ENCODE results near the gene NEK6.

The NEK6 gene

DNA sequence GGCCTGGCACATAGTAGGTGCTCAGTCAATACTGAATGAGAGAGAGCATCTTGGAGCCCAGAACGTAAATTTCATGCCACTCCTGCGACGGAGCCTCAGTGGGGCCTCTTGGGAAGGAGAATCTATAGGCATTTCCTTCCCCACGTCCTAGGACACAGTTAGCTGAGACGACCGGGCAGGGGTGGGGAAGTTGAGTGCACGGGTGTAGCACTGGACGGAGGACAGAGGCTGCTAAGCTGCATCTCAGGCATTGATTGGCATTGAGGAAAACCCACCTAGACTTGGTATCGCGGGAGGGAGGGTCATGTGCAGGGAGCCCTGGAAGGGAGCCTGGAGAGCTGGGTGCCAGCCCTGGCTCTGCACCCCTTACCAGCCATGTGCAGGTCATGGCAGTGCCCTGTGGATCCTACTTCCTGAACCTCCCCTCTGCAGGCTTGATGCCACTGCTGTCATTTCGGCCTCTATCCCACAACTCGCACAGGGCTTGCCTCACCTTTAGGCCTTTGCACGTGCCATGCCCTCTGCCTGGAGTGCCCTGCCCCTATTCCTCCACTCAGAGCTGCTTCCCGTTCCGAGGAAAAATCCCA is 25.6 kb downstream of the NEK6 start:
- Histone ChIP-seq H3K79me2 (ENCODE audit: low read length) (peaks cover 100% of the 10 kb centered on the region), H2AFZ (ENCODE audit: low read depth, low read length) (no peak overlapping the region), H3K27ac (ENCODE audit: low read length) (no peak overlapping the region), H3K4me2 (ENCODE audit: low read length) (no peak overlapping the region), H4K20me1 (ENCODE audit: insufficient read depth, low read length) (peaks cover 100% of the 10 kb centered on the region), H3K4me1 (ENCODE audit: low read length) (peaks cover 44% of the 10 kb centered on the region), H3K9me3 (ENCODE audit: insufficient read depth, low read length) (no peaks in the 10 kb centered on the region), H3K36me3 (replicated peaks; ENCODE audit: low read depth, low read length) (peaks cover 35% of the 10 kb centered on the region), H3K4me3 (ENCODE audit: low read length) (no peak overlapping the region), H3K9ac (ENCODE audit: low read length) (no peak overlapping the region), H3K27me3 (ENCODE audit: low read depth, low read length) (no peaks in the 10 kb centered on the region)
- TF ChIP-seq EZH2phosphoT487 (IDR thresholded peaks at IDR 0.05; ENCODE audit: low read depth): no peak
- TF ChIP-seq, protein P1, sequence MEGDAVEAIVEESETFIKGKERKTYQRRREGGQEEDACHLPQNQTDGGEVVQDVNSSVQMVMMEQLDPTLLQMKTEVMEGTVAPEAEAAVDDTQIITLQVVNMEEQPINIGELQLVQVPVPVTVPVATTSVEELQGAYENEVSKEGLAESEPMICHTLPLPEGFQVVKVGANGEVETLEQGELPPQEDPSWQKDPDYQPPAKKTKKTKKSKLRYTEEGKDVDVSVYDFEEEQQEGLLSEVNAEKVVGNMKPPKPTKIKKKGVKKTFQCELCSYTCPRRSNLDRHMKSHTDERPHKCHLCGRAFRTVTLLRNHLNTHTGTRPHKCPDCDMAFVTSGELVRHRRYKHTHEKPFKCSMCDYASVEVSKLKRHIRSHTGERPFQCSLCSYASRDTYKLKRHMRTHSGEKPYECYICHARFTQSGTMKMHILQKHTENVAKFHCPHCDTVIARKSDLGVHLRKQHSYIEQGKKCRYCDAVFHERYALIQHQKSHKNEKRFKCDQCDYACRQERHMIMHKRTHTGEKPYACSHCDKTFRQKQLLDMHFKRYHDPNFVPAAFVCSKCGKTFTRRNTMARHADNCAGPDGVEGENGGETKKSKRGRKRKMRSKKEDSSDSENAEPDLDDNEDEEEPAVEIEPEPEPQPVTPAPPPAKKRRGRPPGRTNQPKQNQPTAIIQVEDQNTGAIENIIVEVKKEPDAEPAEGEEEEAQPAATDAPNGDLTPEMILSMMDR (IDR thresholded peaks at IDR 0.05; ENCODE audit: low read depth, low read length): no peak

DNA sequence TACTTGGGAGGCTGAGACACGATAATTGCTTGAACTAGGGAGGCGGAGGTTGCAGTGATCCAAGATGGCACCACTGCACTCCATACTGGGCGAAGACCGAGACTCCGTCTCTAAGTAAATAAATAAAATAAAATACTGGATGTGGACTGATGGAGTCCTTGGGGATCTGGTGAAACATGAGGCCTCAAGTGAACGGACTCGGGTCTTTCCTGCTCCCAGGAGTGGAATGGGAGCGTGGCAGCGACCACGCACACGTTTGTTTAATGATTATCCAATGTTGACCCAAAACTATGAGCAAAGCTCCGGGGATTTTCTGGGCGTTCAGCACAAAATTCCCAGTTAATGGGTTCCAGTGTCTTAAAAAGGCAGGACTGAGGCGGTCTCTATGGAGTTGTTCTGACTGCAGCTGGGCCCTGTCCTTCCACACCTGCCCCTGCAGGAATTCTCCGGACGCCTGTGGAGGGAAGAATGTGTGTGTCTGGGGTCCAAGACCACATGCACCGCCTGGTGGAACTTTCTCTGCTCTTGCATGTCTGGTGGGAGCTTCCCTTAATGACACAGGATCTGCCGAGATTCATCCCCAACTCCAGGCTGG is 26.6 kb downstream of the NEK6 start:
- Histone ChIP-seq H3K4me3 (ENCODE audit: low read length) (no peak overlapping the region), H3K36me3 (replicated peaks; ENCODE audit: low read depth, low read length) (peaks cover 32% of the 10 kb centered on the region), H3K9ac (ENCODE audit: low read length) (no peak overlapping the region), H4K20me1 (ENCODE audit: insufficient read depth, low read length) (peaks cover 98% of the 10 kb centered on the region), H2AFZ (ENCODE audit: low read depth, low read length) (no peak overlapping the region), H3K79me2 (ENCODE audit: low read length) (peaks cover 99% of the 10 kb centered on the region), H3K4me1 (ENCODE audit: low read length) (peaks cover 53% of the 10 kb centered on the region), H3K27ac (ENCODE audit: low read length) (peak overlapping the region; percentile 88; the same call in 1 of the 2 replicates), H3K4me2 (ENCODE audit: low read length) (no peak overlapping the region; the same call in 1 of the 2 replicates), H3K9me3 (ENCODE audit: insufficient read depth, low read length) (no peaks in the 10 kb centered on the region), H3K27me3 (ENCODE audit: low read depth, low read length) (no peaks in the 10 kb centered on the region)
- TF ChIP-seq EZH2phosphoT487 (IDR thresholded peaks at IDR 0.05; ENCODE audit: low read depth): no peak
- TF ChIP-seq, protein P1 (IDR thresholded peaks at IDR 0.05; ENCODE audit: low read depth, low read length): no peak

DNA sequence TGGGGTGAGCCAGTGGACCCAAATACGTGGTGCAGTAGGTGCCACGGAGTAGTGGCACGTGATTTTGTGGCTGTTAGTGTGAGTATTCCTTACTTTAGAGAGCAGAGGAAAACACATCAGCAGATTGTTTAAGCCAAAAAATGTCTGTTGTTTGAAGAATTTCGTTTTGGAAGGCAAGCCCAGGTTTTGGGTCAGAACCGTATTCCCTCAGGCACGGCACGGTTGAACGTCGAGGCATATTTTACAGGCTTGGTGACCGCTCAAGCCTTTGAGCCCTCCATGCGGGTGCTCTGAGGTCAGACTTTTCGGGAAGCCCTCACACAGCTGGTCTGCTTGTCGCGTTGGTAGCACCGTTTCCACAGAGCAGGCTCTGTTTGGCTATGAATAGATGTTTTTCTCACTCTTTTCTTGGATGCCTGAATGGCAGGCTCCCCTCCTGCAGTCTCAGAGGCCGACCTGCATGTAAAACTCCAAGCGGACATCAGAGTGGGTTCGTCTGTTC is 27.2 kb downstream of the NEK6 start:
- Histone ChIP-seq H3K4me2 (ENCODE audit: low read length) (peak overlapping the region; percentile 61), H3K27me3 (ENCODE audit: low read depth, low read length) (no peaks in the 10 kb centered on the region), H2AFZ (ENCODE audit: low read depth, low read length) (no peak overlapping the region), H3K4me3 (ENCODE audit: low read length) (peak overlapping the region; percentile 42), H4K20me1 (ENCODE audit: insufficient read depth, low read length) (peaks cover 98% of the 10 kb centered on the region), H3K9ac (ENCODE audit: low read length) (peak overlapping the region; percentile 51; the same call in 1 of the 2 replicates), H3K36me3 (replicated peaks; ENCODE audit: low read depth, low read length) (peaks cover 34% of the 10 kb centered on the region), H3K9me3 (ENCODE audit: insufficient read depth, low read length) (no peaks in the 10 kb centered on the region), H3K79me2 (ENCODE audit: low read length) (peaks cover 99% of the 10 kb centered on the region), H3K27ac (ENCODE audit: low read length) (peak overlapping the region; percentile 88), H3K4me1 (ENCODE audit: low read length) (peaks cover 60% of the 10 kb centered on the region)
- TF ChIP-seq, protein P1 (IDR thresholded peaks at IDR 0.05; ENCODE audit: low read depth, low read length): no peak
- TF ChIP-seq EZH2phosphoT487 (IDR thresholded peaks at IDR 0.05; ENCODE audit: low read depth): no peak

DNA sequence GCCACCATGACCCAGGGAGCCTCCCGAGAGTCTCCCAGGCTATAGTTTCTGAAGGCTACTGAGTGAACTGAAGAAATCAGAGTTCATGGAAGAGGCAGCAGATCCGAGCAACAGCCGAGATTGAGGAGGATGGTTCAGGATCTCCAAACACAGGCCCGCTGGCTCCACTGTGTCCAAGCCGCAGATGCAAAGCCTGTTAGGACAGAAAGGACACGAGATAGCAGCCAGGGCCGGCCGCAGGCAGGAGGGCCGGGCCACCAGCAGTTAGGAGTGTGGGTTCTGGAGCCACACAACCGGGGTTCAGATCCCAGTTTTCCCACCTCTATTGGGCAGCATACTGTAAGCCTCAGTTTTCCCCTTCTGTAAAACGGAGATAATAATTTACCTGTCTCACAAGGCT is 27.7 kb downstream of the NEK6 start:
- peaks cover 98% of the 10 kb centered on the region for H4K20me1 ChIP-seq (ENCODE audit: insufficient read depth, low read length)
- H3K4me3 ChIP-seq (ENCODE audit: low read length): peak overlapping the region; percentile 42
- peak overlapping the region; percentile 51; the same call in 1 of the 2 replicates for H3K9ac ChIP-seq (ENCODE audit: low read length)
- H3K27ac ChIP-seq (ENCODE audit: low read length): peak overlapping the region; percentile 88
- H3K9me3 ChIP-seq (ENCODE audit: insufficient read depth, low read length): no peaks in the 10 kb centered on the region
- peaks cover 65% of the 10 kb centered on the region for H3K4me1 ChIP-seq (ENCODE audit: low read length)
- H2AFZ ChIP-seq (ENCODE audit: low read depth, low read length): no peak overlapping the region
- H3K4me2 ChIP-seq (ENCODE audit: low read length): peak overlapping the region; percentile 61
- H3K36me3 ChIP-seq (replicated peaks; ENCODE audit: low read depth, low read length): peaks cover 29% of the 10 kb centered on the region
- TF ChIP-seq EZH2phosphoT487 (IDR thresholded peaks at IDR 0.05; ENCODE audit: low read depth): no peak
- TF ChIP-seq, protein P1 (IDR thresholded peaks at IDR 0.05; ENCODE audit: low read depth, low read length): no peak
- H3K79me2 ChIP-seq (ENCODE audit: low read length): peaks cover 99% of the 10 kb centered on the region
- no peaks in the 10 kb centered on the region for H3K27me3 ChIP-seq (ENCODE audit: low read depth, low read length)
